Tibial artery (tissue), 4 donors: ENCODE results near the gene GLIPR1L2.
"Not testable (repeated sequence)": the region's sequence is repeated elsewhere in the genome, so short reads cannot be mapped to it uniquely, and the experiment has no call there.

Experiments
- DNase-seq, 2 donors: peaks; one replicate each; pipeline ENCODE4 v3.0.0-alpha.2; 2019
- H3K27ac ChIP-seq, 2 donors: fragments of 200-600 bp; sonication (generic) in 1 of 2; 1 replicate in 1 of 2; 2 replicates in 1 of 2; pipeline ENCODE4 v1.5.1; 2018 to 2019; ENCODE audit warnings: mild to moderate bottlenecking in 1 of 2
- H3K27me3 ChIP-seq, 2 donors: fragments of 200-600 bp; sonication (generic) in 1 of 2; one replicate each; pipeline versions ENCODE4 v1.5.1 to v1.6.0; 2016 to 2019
- H3K36me3 ChIP-seq, 3 donors: fragments of 200-600 bp; sonication (generic) in 2 of 3; one replicate each; pipeline ENCODE4 v1.5.1; 2016 to 2019; ENCODE audit warnings: mild to moderate bottlenecking in 2 of 3
- H3K4me1 ChIP-seq, 4 donors: fragments of 200-600 bp; sonication (generic) in 2 of 4; 1 replicate in 3 of 4; 2 replicates in 1 of 4; pipeline ENCODE4 v1.5.1; 2016 to 2019
- H3K4me3 ChIP-seq, 2 donors: fragments of 200-600 bp; sonication (generic) in 1 of 2; 1 replicate in 1 of 2; 2 replicates in 1 of 2; pipeline ENCODE4 v1.5.1; 2018 to 2019; ENCODE audit warnings: mild to moderate bottlenecking in 2 of 2
- H3K9me3 ChIP-seq, 3 donors: fragments of 200-600 bp; sonication (generic) in 1 of 3; one replicate each; pipeline ENCODE4 v1.5.1; 2016 to 2019
- intact Hi-C: fragments of 100-400 bp; cut with DNase I; formaldehyde crosslinking; loops from one replicate; pipeline ENCODE4 v1.15.0; 2023; ENCODE audit warnings: low total_unique reads
- TF ChIP-seq, protein P1 (sequence below), 2 experiments: fragments of 200-600 bp in 1 of 2; fragments of 450-650 bp in 1 of 2; IDR thresholded peaks; one replicate each; pipeline ENCODE4 v1.5.1; 2017 to 2019; ENCODE audit warnings: antibody characterized with exemption in 2 of 2, mild to moderate bottlenecking in 1 of 2, moderate library complexity in 1 of 2

The GLIPR1L2 gene

DNA sequence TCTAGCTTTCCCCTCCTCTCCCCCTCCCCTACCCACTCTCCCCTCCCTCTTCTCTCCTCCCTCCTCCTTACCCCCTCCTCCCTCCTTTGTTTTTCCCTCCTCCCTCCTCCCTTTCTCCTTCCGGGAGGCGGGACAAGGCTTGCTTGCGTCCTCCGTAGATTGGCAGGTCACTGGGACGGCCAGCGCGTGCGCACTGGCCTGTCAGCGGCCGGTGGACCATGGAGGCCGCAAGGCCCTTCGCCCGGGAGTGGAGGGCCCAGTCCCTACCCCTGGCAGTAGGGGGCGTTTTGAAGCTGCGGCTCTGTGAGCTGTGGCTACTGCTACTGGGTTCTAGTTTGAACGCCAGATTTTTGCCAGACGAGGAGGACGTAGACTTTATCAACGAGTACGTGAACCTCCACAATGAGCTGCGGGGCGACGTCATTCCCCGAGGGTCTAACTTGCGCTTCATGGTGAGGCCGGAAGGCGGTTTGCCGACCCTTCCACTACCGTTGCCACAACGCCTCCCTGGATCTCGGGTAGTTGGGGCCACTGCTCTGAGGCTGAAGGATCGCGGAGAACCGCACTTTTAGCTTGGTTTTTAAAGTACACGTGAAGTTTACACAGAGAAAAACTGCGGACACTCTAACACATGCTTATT lies at the start of gene GLIPR1L2:
Gene GLIPR1L2, plus strand, starts transcription at position 191 of the 640 bp plus-strand sequence. Its CDS starts 28 bp downstream, at position 219.
- peak within 1 kb of the TSS; percentile 62 to 69 for H3K4me3 ChIP-seq
- H3K9me3 ChIP-seq = no peaks in the 10 kb centered on the region
- H3K4me1 ChIP-seq = peaks cover 0 to 28% (median 5%) of the 10 kb centered on the region in 4 donors
- TF ChIP-seq, protein P1, sequence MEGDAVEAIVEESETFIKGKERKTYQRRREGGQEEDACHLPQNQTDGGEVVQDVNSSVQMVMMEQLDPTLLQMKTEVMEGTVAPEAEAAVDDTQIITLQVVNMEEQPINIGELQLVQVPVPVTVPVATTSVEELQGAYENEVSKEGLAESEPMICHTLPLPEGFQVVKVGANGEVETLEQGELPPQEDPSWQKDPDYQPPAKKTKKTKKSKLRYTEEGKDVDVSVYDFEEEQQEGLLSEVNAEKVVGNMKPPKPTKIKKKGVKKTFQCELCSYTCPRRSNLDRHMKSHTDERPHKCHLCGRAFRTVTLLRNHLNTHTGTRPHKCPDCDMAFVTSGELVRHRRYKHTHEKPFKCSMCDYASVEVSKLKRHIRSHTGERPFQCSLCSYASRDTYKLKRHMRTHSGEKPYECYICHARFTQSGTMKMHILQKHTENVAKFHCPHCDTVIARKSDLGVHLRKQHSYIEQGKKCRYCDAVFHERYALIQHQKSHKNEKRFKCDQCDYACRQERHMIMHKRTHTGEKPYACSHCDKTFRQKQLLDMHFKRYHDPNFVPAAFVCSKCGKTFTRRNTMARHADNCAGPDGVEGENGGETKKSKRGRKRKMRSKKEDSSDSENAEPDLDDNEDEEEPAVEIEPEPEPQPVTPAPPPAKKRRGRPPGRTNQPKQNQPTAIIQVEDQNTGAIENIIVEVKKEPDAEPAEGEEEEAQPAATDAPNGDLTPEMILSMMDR (IDR thresholded peaks at IDR 0.05) = peak; percentile 74 to 82
- peak within 1 kb of the TSS; percentile 86 to 93 for H3K27ac ChIP-seq
- no peaks in the 10 kb centered on the region for H3K36me3 ChIP-seq
- H3K27me3 ChIP-seq = no peaks in the 10 kb centered on the region
- intact Hi-C loops = loop anchor here (10.0 kb wide), 1 partner anchor 94 kb away; the partner anchor contains the start of gene GLIPR1
- DNase-seq = peak; percentile 96 to 98

DNA sequence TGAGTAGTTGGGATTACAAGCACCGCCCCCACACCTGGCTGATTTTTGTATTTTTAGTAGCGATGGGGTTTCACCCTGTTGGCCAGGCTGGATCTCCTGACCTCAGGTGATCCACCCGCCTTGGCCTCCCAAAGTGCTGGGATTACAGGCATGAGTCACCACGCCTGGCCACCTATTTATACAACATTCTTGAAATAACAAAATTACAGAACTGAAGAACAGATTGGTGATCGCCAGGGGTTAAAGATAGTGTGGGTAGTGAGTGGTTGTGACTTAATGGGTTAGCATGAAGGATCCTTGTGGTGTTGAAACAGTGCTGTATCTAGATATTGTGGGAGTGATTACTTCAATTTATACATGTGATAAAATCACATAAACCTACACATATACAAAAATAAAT lies 49.0 kb upstream of the GLIPR1L2 start:
- TF ChIP-seq, protein P1 (IDR thresholded peaks at IDR 0.05) = no peak
- Histone ChIP-seq H3K36me3 (no peaks in the 10 kb centered on the region), H3K27ac (no peak overlapping the region), H3K4me1 (no peaks in the 10 kb centered on the region), H3K4me3 (no peak overlapping the region), H3K27me3 (no peaks in the 10 kb centered on the region), H3K9me3 (no peaks in the 10 kb centered on the region)
- no peak for DNase-seq
- intact Hi-C loops = no loop called here

DNA sequence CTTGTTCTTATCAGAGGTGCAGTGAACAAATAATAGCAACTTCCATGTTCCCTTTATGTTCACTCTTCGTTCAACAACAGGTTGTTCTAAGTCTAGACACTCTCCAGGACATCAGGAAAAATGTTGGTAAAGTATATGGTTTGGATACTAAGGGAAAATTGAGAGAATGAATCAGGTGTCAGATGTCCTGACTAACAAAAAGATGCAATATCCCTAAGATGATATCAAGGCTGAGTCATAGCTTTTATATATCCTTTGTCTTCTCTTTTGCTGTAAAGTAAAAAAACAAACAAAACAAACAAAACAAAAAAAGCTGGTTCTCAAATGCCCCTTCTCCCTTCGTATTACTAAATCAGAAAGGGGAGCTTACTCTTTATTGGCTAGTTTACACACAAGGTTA lies 45.4 kb upstream of the GLIPR1L2 start:
- TF ChIP-seq, protein P1 (IDR thresholded peaks at IDR 0.05) = no peak
- Histone ChIP-seq H3K27me3 (no peaks in the 10 kb centered on the region), H3K36me3 (no peaks in the 10 kb centered on the region), H3K9me3 (no peaks in the 10 kb centered on the region), H3K4me1 (no peaks in the 10 kb centered on the region), H3K4me3 (no peak overlapping the region), H3K27ac (no peak overlapping the region)
- intact Hi-C loops = no loop called here
- no peak for DNase-seq

DNA sequence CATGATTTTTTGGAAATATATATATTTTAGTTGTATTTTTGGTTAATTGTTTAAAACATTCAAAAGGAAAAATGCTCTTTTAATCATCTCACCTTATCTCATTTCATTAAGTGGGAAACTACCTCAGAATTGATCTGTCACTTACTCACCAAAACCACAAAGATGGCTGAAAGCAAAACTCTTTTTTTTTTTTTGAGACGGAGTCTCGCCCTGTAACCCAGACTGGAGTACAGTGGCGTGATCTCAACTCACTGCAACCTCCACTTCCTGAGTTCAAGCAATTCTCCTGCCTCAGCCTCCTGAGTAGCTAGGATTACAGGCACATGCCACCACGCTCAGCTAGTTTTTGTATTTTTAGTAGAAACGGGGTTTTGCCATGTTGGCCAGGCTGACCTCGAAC lies 44.7 kb upstream of the GLIPR1L2 start:
- H3K4me3 ChIP-seq, H3K27me3 ChIP-seq, intact Hi-C loops, H3K36me3 ChIP-seq, H3K9me3 ChIP-seq, DNase-seq, H3K4me1 ChIP-seq, H3K27ac ChIP-seq: not testable (repeated sequence)

DNA sequence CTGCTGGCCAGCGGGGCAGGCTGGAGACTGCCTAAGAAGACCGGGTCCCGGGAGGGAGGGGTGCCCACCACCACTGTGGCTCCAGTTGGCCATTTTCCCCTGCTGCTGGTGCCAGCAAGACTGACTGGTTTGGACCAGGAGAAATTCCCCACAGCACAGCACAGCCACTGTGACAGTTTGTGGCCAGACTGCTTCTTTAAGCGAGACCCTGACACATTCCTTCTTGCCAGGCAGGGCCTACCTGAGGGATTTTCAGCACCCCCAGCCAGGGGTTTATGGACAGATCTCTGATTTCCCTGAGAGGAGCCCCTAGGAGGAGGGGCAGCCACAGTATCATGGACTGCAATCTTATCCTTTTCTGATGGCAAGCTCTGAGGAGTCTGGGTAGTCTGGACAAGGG lies 40.9 kb upstream of the GLIPR1L2 start:
- peaks cover 0 to 3% (median 0%) of the 10 kb centered on the region in 3 donors for H3K9me3 ChIP-seq
- no peaks in the 10 kb centered on the region for H3K36me3 ChIP-seq
- no peak for DNase-seq
- H3K4me3 ChIP-seq = no peak overlapping the region
- no peaks in the 10 kb centered on the region for H3K27me3 ChIP-seq
- intact Hi-C loops = no loop called here
- no peaks in the 10 kb centered on the region for H3K4me1 ChIP-seq
- no peak overlapping the region for H3K27ac ChIP-seq
- TF ChIP-seq, protein P1 (IDR thresholded peaks at IDR 0.05) = no peak

DNA sequence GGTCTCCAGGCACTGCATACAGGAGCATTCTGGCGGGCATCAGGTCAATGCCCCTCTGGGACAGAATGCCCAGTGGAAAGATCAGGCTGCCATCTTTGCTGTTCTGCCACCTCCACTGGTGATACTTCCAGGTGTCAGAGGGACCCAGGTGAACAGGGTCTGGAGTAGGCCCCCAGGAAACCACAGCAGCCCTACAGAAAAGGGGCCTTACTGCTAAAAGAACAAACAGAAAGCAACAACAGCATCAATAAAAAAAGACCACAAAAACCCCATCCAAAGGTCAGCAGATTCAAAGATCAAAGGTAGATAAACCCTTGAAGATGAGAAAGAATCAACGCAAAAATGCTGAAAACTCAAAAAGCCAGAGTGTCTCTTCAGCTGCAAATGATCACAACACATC lies 40.5 kb upstream of the GLIPR1L2 start:
- no peaks in the 10 kb centered on the region for H3K4me1 ChIP-seq
- no peak overlapping the region for H3K27ac ChIP-seq
- H3K27me3 ChIP-seq = no peaks in the 10 kb centered on the region
- no peak overlapping the region for H3K4me3 ChIP-seq
- DNase-seq = no peak
- intact Hi-C loops = no loop called here
- H3K9me3 ChIP-seq = peaks cover 0 to 3% (median 0%) of the 10 kb centered on the region in 3 donors
- TF ChIP-seq, protein P1 (IDR thresholded peaks at IDR 0.05) = no peak
- no peaks in the 10 kb centered on the region for H3K36me3 ChIP-seq
